A549 (cell line): Measurements from ENCODE around the gene HMG20A.

Experiments
- BHLHE40 ChIP-seq: IDR thresholded peaks from 2 replicates; pipeline ENCODE4 v1.6.1; 2012; ENCODE audit warnings: low read depth, low read length, inconsistent platforms
- CHD4 ChIP-seq: fragments of 200-600 bp; sonication (generic); IDR thresholded peaks from 2 replicates; pipeline ENCODE4 v1.6.1; 2016; ENCODE audit warnings: antibody characterized with exemption, mild to moderate bottlenecking, borderline replicate concordance
- CTCF ChIP-seq: fragments of >200 bp; sonication (Bioruptor Twin); formaldehyde crosslinking; IDR thresholded peaks from 3 replicates; pipeline ENCODE4 v1.5.1; 2016
- HEYL ChIP-seq: fragments of 250-450 bp; sonication (Bioruptor Pico); IDR thresholded peaks from 2 replicates; pipeline ENCODE4 v1.8.0; 2021; ENCODE audit warnings: mild to moderate bottlenecking, moderate library complexity
- HMGXB4 ChIP-seq: fragments of 250-450 bp; sonication (Bioruptor Pico); IDR thresholded peaks from 2 replicates; pipeline ENCODE4 v1.5.0; 2021; ENCODE audit warnings: mild to moderate bottlenecking, moderate library complexity, borderline replicate concordance
- KDM1A ChIP-seq: fragments of 200-600 bp; sonication (generic); IDR thresholded peaks from 2 replicates; pipeline ENCODE4 v1.6.1; 2016; ENCODE audit warnings: low read depth, mild to moderate bottlenecking
- MAX ChIP-seq: IDR thresholded peaks from 2 replicates; pipeline ENCODE4 v1.6.1; 2012
- PHF8 ChIP-seq: fragments of 200-600 bp; sonication (generic); IDR thresholded peaks from 2 replicates; pipeline ENCODE4 v1.6.1; 2016; ENCODE audit warnings: low read depth, mild to moderate bottlenecking, antibody characterized with exemption, moderate library complexity, borderline replicate concordance
- POLR2A ChIP-seq: IDR thresholded peaks from 2 replicates; pipeline ENCODE4 v1.6.1; 2012; ENCODE audit warnings: mild to moderate bottlenecking, low read length
- RFX5 ChIP-seq: fragments of 450-650 bp; IDR thresholded peaks from 2 replicates; pipeline ENCODE4 v1.7.1; 2014; ENCODE audit warnings: antibody characterized with exemption, mild to moderate bottlenecking, moderate library complexity
- USF2 ChIP-seq: fragments of 450-650 bp; IDR thresholded peaks from 2 replicates; pipeline ENCODE4 v1.6.1; 2014; ENCODE audit warnings: antibody characterized with exemption

GRCh38 chr15:77526595-77527163, 106.0 kb downstream of the HMG20A start:
- TF ChIP-seq CTCF (no peak), PHF8 (no peak), KDM1A (no peak), CHD4 (no peak), BHLHE40 (no peak), HMGXB4 (CRISPR knock-in tag) (no peak), RFX5 (no peak), USF2 (no peak), MAX (no peak), POLR2A (no peak), HEYL (CRISPR knock-in tag) (no peak)
